ENCODE results near the gene TSEN2. TPM values are rescaled to one million over a fixed set of nuclear protein-coding genes. Genes with fewer than 3 reads are reported as not detected.
"Not testable (repeated sequence)": the region's sequence is repeated elsewhere in the genome, so short reads cannot be mapped to it uniquely, and the experiment has no call there.

Gene TSEN2
- polyA plus RNA-seq, 1 donor (not counting 4 experiments of a cell fraction or from before 2014, with no cell fraction given), result 23.8 TPM

GRCh38 chr3:12536423-12536822, 52.1 kb downstream of the TSEN2 start:
- FAIRE-seq, result no peak
- Histone ChIP-seq H3K36me3 (ENCODE audit: control insufficient read depth in 2 of 2, extremely low read depth in 1 of 2, insufficient read depth in 2 of 2, low read length in 2 of 2) (peaks cover 9 to 12% of the 10 kb centered on the region in 2 experiments), H3K4me2 (ENCODE audit: control insufficient read depth, extremely low read depth, insufficient read depth, low read depth, low read length) (no peak overlapping the region), H3K9me3 (ENCODE audit: control insufficient read depth, low read depth, low read length) (no peaks in the 10 kb centered on the region), H3K4me3 (ENCODE audit: control insufficient read depth in 2 of 3, extremely low read depth in 1 of 3, insufficient read depth in 2 of 3, low read depth in 1 of 3, low read length in 3 of 3) (no peak overlapping the region), H3K79me2 (ENCODE audit: control insufficient read depth, insufficient read depth, low read length) (no peaks in the 10 kb centered on the region), H3K4me1 (ENCODE audit: control insufficient read depth, extremely low read depth, insufficient read depth, low read length) (peaks cover 7% of the 10 kb centered on the region), H3K9me1 (ENCODE audit: control insufficient read depth, extremely low read depth, insufficient read depth, low read length) (no peaks in the 10 kb centered on the region), H3K27me3 (ENCODE audit: control insufficient read depth, extremely low read depth, insufficient read depth, low read length) (no peaks in the 10 kb centered on the region), H4K20me1 (ENCODE audit: control insufficient read depth, extremely low read depth, insufficient read depth, low read length) (no peaks in the 10 kb centered on the region), H3K27ac (ENCODE audit: control insufficient read depth, insufficient read depth, low read length) (no peak overlapping the region), H2AFZ (ENCODE audit: control insufficient read depth, low read length) (no peak overlapping the region), H3K9ac (ENCODE audit: control insufficient read depth, extremely low read depth, insufficient read depth, low read length) (no peak overlapping the region)
- dilution Hi-C loops (cut with MboI; ENCODE audit: extremely low pct_ligation_motif_present, low sequenced_read_pairs), result no loop called here
- no peak for DNase-seq (ENCODE audit: low read depth, low spot score)
- TF ChIP-seq CTCF (optimal IDR thresholded peaks at IDR 0.05 in 1 of 3, IDR thresholded peaks at IDR 0.05 in 1 of 3, conservative IDR thresholded peaks at IDR 0.05 in 1 of 3; ENCODE audit: extremely low read depth in 1 of 3, insufficient read depth in 2 of 3, low read length in 3 of 3) (no peak), EZH2 (IDR thresholded peaks at IDR 0.05; ENCODE audit: low read length) (no peak)

- no peak overlapping the region for H2AFZ ChIP-seq (ENCODE audit: control insufficient read depth, low read length)
- H3K36me3 ChIP-seq (ENCODE audit: control insufficient read depth in 2 of 2, extremely low read depth in 1 of 2, insufficient read depth in 2 of 2, low read length in 2 of 2), result peaks cover 3 to 4% of the 10 kb centered on the region in 2 experiments
- H3K9me1 ChIP-seq (ENCODE audit: control insufficient read depth, extremely low read depth, insufficient read depth, low read length), result no peaks in the 10 kb centered on the region
- FAIRE-seq (no peak), DNase-seq (ENCODE audit: low read depth, low spot score) (no peak)
- no peak overlapping the region for H3K4me2 ChIP-seq (ENCODE audit: control insufficient read depth, extremely low read depth, insufficient read depth, low read depth, low read length)
- no peaks in the 10 kb centered on the region for H4K20me1 ChIP-seq (ENCODE audit: control insufficient read depth, extremely low read depth, insufficient read depth, low read length)
- H3K9ac ChIP-seq (ENCODE audit: control insufficient read depth, extremely low read depth, insufficient read depth, low read length), result no peak overlapping the region
- peaks cover 10% of the 10 kb centered on the region for H3K4me1 ChIP-seq (ENCODE audit: control insufficient read depth, extremely low read depth, insufficient read depth, low read length)
- no peaks in the 10 kb centered on the region for H3K9me3 ChIP-seq (ENCODE audit: control insufficient read depth, low read depth, low read length)
- dilution Hi-C loops (cut with MboI; ENCODE audit: extremely low pct_ligation_motif_present, low sequenced_read_pairs), result no loop called here
- no peaks in the 10 kb centered on the region for H3K79me2 ChIP-seq (ENCODE audit: control insufficient read depth, insufficient read depth, low read length)
- TF ChIP-seq EZH2 (IDR thresholded peaks at IDR 0.05; ENCODE audit: low read length) (no peak), CTCF (optimal IDR thresholded peaks at IDR 0.05 in 1 of 3, IDR thresholded peaks at IDR 0.05 in 1 of 3, conservative IDR thresholded peaks at IDR 0.05 in 1 of 3; ENCODE audit: extremely low read depth in 1 of 3, insufficient read depth in 2 of 3, low read length in 3 of 3) (peak in 1 of 3 experiments; percentile 59)
- no peaks in the 10 kb centered on the region for H3K27me3 ChIP-seq (ENCODE audit: control insufficient read depth, extremely low read depth, insufficient read depth, low read length)
- H3K4me3 ChIP-seq (ENCODE audit: control insufficient read depth in 2 of 3, extremely low read depth in 1 of 3, insufficient read depth in 2 of 3, low read depth in 1 of 3, low read length in 3 of 3), result no peak overlapping the region
- H3K27ac ChIP-seq (ENCODE audit: control insufficient read depth, insufficient read depth, low read length), result no peak overlapping the region
Measured at GRCh38 chr3:12541625-12542024, 57.3 kb downstream of the TSEN2 start.

- H3K27ac ChIP-seq (ENCODE audit: control insufficient read depth, insufficient read depth, low read length); H2AFZ ChIP-seq (ENCODE audit: control insufficient read depth, low read length); H3K79me2 ChIP-seq (ENCODE audit: control insufficient read depth, insufficient read depth, low read length); H3K4me2 ChIP-seq (ENCODE audit: control insufficient read depth, extremely low read depth, insufficient read depth, low read depth, low read length); H3K27me3 ChIP-seq (ENCODE audit: control insufficient read depth, extremely low read depth, insufficient read depth, low read length); H3K9ac ChIP-seq (ENCODE audit: control insufficient read depth, extremely low read depth, insufficient read depth, low read length); DNase-seq (ENCODE audit: low read depth, low spot score); H3K9me1 ChIP-seq (ENCODE audit: control insufficient read depth, extremely low read depth, insufficient read depth, low read length); H3K4me3 ChIP-seq (ENCODE audit: control insufficient read depth in 2 of 3, extremely low read depth in 1 of 3, insufficient read depth in 2 of 3, low read depth in 1 of 3, low read length in 3 of 3); H3K36me3 ChIP-seq (ENCODE audit: control insufficient read depth in 2 of 2, extremely low read depth in 1 of 2, insufficient read depth in 2 of 2, low read length in 2 of 2); H3K9me3 ChIP-seq (ENCODE audit: control insufficient read depth, low read depth, low read length); FAIRE-seq; H4K20me1 ChIP-seq (ENCODE audit: control insufficient read depth, extremely low read depth, insufficient read depth, low read length); dilution Hi-C loops (cut with MboI; ENCODE audit: extremely low pct_ligation_motif_present, low sequenced_read_pairs): not testable (repeated sequence)
- H3K4me1 ChIP-seq (ENCODE audit: control insufficient read depth, extremely low read depth, insufficient read depth, low read length), result peaks cover 10% of the 10 kb centered on the region
Measured at GRCh38 chr3:12543497-12543896, 59.2 kb downstream of the TSEN2 start.

Measured in keratinocyte (primary cell).